ENCODE measurements around the gene IL24. TPM values are rescaled to one million over a fixed set of nuclear protein-coding genes. Genes with fewer than 3 reads are reported as not detected.

IL24 gene
- total RNA-seq, 1 donor from 2014 or later = not detected

GRCh38 chr1:206945779-206946178, 48.5 kb downstream of the IL24 start:
- Mint-ChIP-seq H3K36me3 (ENCODE audit: low read depth) (no peaks in the 10 kb centered on the region), H3K27ac (ENCODE audit: unreplicated experiment) (no peak overlapping the region), H3K4me1 (no peaks in the 10 kb centered on the region), H3K9me3 (peaks cover 4% of the 10 kb centered on the region), H3K27me3 (ENCODE audit: low read depth) (peaks cover 23% of the 10 kb centered on the region), H3K4me3 (no peak overlapping the region)
- TF ChIP-seq CTCF (conservative IDR thresholded peaks at IDR 0.05) = no peak
- no peak for DNase-seq (ENCODE audit: low read depth, low spot score)

- no peaks in the 10 kb centered on the region for H3K4me1 Mint-ChIP-seq
- no peak for DNase-seq (ENCODE audit: low read depth, low spot score)
- H3K27me3 Mint-ChIP-seq (ENCODE audit: low read depth) = peaks cover 23% of the 10 kb centered on the region
- no peaks in the 10 kb centered on the region for H3K36me3 Mint-ChIP-seq (ENCODE audit: low read depth)
- peak within 1 kb of the TSS; percentile 27 for H3K27ac Mint-ChIP-seq (ENCODE audit: unreplicated experiment)
- H3K4me3 Mint-ChIP-seq = no peak within 1 kb of the TSS
- peaks cover 4% of the 10 kb centered on the region for H3K9me3 Mint-ChIP-seq
- no peak for TF ChIP-seq CTCF (conservative IDR thresholded peaks at IDR 0.05)
Observed at GRCh38 chr1:206946261-206946660, 49.0 kb downstream of the IL24 start, which contains the start of gene PIGR. Gene PIGR (minus strand): TSS chr1:206946466. CDS start chr1:206940531, 5,935 bp downstream.

- no peak for TF ChIP-seq CTCF (conservative IDR thresholded peaks at IDR 0.05)
- DNase-seq (ENCODE audit: low read depth, low spot score) = no peak
- no peak overlapping the region for H3K4me3 Mint-ChIP-seq
- peaks cover 4% of the 10 kb centered on the region for H3K9me3 Mint-ChIP-seq
- no peak overlapping the region for H3K27ac Mint-ChIP-seq (ENCODE audit: unreplicated experiment)
- no peaks in the 10 kb centered on the region for H3K4me1 Mint-ChIP-seq
- H3K36me3 Mint-ChIP-seq (ENCODE audit: low read depth) = no peaks in the 10 kb centered on the region
- H3K27me3 Mint-ChIP-seq (ENCODE audit: low read depth) = peaks cover 23% of the 10 kb centered on the region
Observed at GRCh38 chr1:206947255-206947654, 50.0 kb downstream of the IL24 start.

GRCh38 chr1:206949208-206949607, 52.0 kb downstream of the IL24 start:
- Mint-ChIP-seq H3K27me3 (ENCODE audit: low read depth) (peaks cover 13% of the 10 kb centered on the region), H3K4me1 (no peaks in the 10 kb centered on the region), H3K27ac (ENCODE audit: unreplicated experiment) (no peak overlapping the region), H3K9me3 (peaks cover 4% of the 10 kb centered on the region), H3K36me3 (ENCODE audit: low read depth) (no peaks in the 10 kb centered on the region), H3K4me3 (no peak overlapping the region)
- TF ChIP-seq CTCF (conservative IDR thresholded peaks at IDR 0.05) = no peak
- no peak for DNase-seq (ENCODE audit: low read depth, low spot score)

- Mint-ChIP-seq H3K27me3 (ENCODE audit: low read depth) (peaks cover 11% of the 10 kb centered on the region), H3K4me1 (peaks cover 2% of the 10 kb centered on the region), H3K27ac (ENCODE audit: unreplicated experiment) (no peak overlapping the region)
Observed at GRCh38 chr1:206949641-206950040, 52.4 kb downstream of the IL24 start.

More at GRCh38 chr1:206949641-206950040, 52.4 kb downstream of the IL24 start:
- DNase-seq (ENCODE audit: low read depth, low spot score) = no peak
- Mint-ChIP-seq H3K4me3 (no peak overlapping the region), H3K36me3 (ENCODE audit: low read depth) (no peaks in the 10 kb centered on the region), H3K9me3 (peaks cover 4% of the 10 kb centered on the region)
- TF ChIP-seq CTCF (conservative IDR thresholded peaks at IDR 0.05) = no peak

All from neural crest cell (in vitro differentiated cells).